ENCODE data around the gene ZNF112.

The ZNF112 gene

GRCh38 chr19:44282846-44283245 lies 73.6 kb downstream of the ZNF112 start:
- DNase-seq (ENCODE audit: low spot score) = no peak

- DNase-seq (ENCODE audit: low spot score) = no peak
Measured at GRCh38 chr19:44280916-44281315, 75.6 kb downstream of the ZNF112 start.

GRCh38 chr19:44278181-44278690 lies 78.2 kb downstream of the ZNF112 start:
- DNase-seq (ENCODE audit: low spot score) = no peak

GRCh38 chr19:44277331-44277730 lies 79.1 kb downstream of the ZNF112 start:
- DNase-seq (ENCODE audit: low spot score) = no peak
